H1 (cell line): ENCODE measurements around the gene SH3D19. TPM values are rescaled to one million over a fixed set of nuclear protein-coding genes. Genes with fewer than 3 reads are reported as not detected.

ENCODE experiments used
- CHD7 ChIP-seq: fragments of 300-600 bp; sonication (generic); IDR thresholded peaks from 2 replicates; pipeline ENCODE4 v1.7.1; 2012; ENCODE audit warnings: low read length, moderate library complexity, mild to moderate bottlenecking, inconsistent platforms; ENCODE audit not compliant: insufficient replicate concordance
- polyA plus RNA-seq, 7 experiments: library from polyadenylated mRNA; depleted of rRNA in 3 of 7; stranded (reverse) in 5 of 7; unstranded in 2 of 7; fragments of >200 nt in 5 of 7; fragments of 200-250 nt in 2 of 7; gene quantifications; 1 replicate in 5 of 7; 2 replicates in 1 of 7; 4 replicates in 1 of 7; pipeline versions ENCODE4 v1.2.1 to v1.2.3, GENCODE V29; 2011 to 2013; ENCODE audit warnings: missing spikeins in 2 of 7, mixed read lengths in 2 of 7
- total RNA-seq: library from RNA; stranded (reverse); fragmentation: NEBNext Ultra II Directional; extraction: Animal tissue kit (Norgen Biotek cat#: 25700); gene quantifications from 2 replicates; pipeline ENCODE4 v1.2.1, GENCODE V29; 2021

The SH3D19 gene
- total and polyA plus RNA-seq, 2 of the 8 experiments (the other 6 are each of a cell fraction or from before 2014, with no cell fraction given): 11.7 to 51.3 TPM

- TF ChIP-seq CHD7: no peak
- TF ChIP-seq, all 59 proteins: peak for 0
Measured at GRCh38 chr4:151207186-151207585, 118.2 kb downstream of the SH3D19 start (continued).
